ENCODE results near the gene TBL1X. TPM values are rescaled to one million over a fixed set of nuclear protein-coding genes. Genes with fewer than 3 reads are reported as not detected.

TBL1X gene
- polyA plus RNA-seq, 3 donors: 12.5 to 19.5 (median 13.8) TPM

DNA sequence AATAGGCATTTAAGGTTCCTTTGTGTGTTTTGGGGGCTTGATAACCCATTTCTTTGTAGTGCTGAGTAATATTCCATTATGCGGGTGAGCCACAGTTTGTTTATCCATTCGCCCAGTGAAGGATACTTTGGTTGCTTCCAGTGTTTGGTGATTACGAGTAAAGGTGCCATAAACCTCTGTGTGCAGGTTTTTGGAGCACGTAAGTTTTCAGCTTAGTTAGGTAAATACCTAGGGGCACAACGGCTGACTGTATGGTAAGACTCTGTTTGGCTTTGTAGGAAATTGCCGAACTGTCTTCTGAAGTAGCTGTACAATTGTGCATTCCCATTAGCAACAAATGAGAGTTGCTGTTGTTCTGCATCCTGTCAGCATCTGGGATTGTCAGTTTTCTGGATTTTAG is 3.8 kb upstream of the TBL1X start:
- peaks cover 34 to 57% of the 10 kb centered on the region in 2 donors for H3K4me1 ChIP-seq (ENCODE audit: control insufficient read depth in 1 of 2, insufficient read depth in 2 of 2, low read length in 2 of 2)
- DNase-seq: no peak
- Mint-ChIP-seq H3K4me1 (peaks cover 32% of the 10 kb centered on the region), H3K27ac (peak overlapping the region in 1 of 7 donors; percentile 19), H3K36me3 (no peaks in the 10 kb centered on the region), H3K9me3 (peaks cover 0 to 12% (median 9%) of the 10 kb centered on the region in 7 donors), H3K4me3 (no peak overlapping the region), H3K27me3 (ENCODE audit: low read depth in 3 of 3) (peaks cover 0 to 18% (median 1%) of the 10 kb centered on the region in 3 donors)
- H3K4me3 ChIP-seq (replicated peaks in 1 of 3; ENCODE audit: low read depth in 2 of 3, low read length in 3 of 3): no peak overlapping the region
- no peak overlapping the region for H3K27ac ChIP-seq (ENCODE audit: low read depth in 1 of 2, low read length in 2 of 2)
- TF ChIP-seq, protein P1, sequence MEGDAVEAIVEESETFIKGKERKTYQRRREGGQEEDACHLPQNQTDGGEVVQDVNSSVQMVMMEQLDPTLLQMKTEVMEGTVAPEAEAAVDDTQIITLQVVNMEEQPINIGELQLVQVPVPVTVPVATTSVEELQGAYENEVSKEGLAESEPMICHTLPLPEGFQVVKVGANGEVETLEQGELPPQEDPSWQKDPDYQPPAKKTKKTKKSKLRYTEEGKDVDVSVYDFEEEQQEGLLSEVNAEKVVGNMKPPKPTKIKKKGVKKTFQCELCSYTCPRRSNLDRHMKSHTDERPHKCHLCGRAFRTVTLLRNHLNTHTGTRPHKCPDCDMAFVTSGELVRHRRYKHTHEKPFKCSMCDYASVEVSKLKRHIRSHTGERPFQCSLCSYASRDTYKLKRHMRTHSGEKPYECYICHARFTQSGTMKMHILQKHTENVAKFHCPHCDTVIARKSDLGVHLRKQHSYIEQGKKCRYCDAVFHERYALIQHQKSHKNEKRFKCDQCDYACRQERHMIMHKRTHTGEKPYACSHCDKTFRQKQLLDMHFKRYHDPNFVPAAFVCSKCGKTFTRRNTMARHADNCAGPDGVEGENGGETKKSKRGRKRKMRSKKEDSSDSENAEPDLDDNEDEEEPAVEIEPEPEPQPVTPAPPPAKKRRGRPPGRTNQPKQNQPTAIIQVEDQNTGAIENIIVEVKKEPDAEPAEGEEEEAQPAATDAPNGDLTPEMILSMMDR (IDR thresholded peaks at IDR 0.05): no peak
- H3K79me2 ChIP-seq (ENCODE audit: insufficient read depth, low read length): peaks cover 5% of the 10 kb centered on the region
- no peak overlapping the region for H2AFZ ChIP-seq (ENCODE audit: insufficient read depth, low read depth, low read length, poor library complexity, severe bottlenecking)
- H3K27me3 ChIP-seq (ENCODE audit: control insufficient read depth in 2 of 2, insufficient read depth in 2 of 2, low read length in 2 of 2): peaks cover 0 to 7% of the 10 kb centered on the region in 2 donors
- intact Hi-C loops (cut with micrococcal nuclease): loop anchor here in 1 of 2 donors (10.0 kb wide), 1 partner anchor 214 kb away; no protein-coding TSS in a partner anchor
- no peaks in the 10 kb centered on the region for H3K36me3 ChIP-seq (replicated peaks in 1 of 2; ENCODE audit: control insufficient read depth in 1 of 2, insufficient read depth in 2 of 2, low read length in 2 of 2)
- H3K9ac ChIP-seq (ENCODE audit: insufficient read depth, low read length, poor library complexity, severe bottlenecking): no peak overlapping the region
- H3K9me3 ChIP-seq (replicated peaks in 1 of 2; ENCODE audit: control insufficient read depth in 1 of 2, insufficient read depth in 1 of 2, low read length in 2 of 2): no peaks in the 10 kb centered on the region
- H4K20me1 ChIP-seq (ENCODE audit: insufficient read depth, low read length): no peaks in the 10 kb centered on the region
- H3K4me2 ChIP-seq (replicated peaks; ENCODE audit: extremely low read depth, low read length, poor library complexity, severe bottlenecking): no peak overlapping the region
- 90% methylated on average over 2 of the region's 6 CpGs for WGBS (ENCODE audit: insufficient coverage)

DNA sequence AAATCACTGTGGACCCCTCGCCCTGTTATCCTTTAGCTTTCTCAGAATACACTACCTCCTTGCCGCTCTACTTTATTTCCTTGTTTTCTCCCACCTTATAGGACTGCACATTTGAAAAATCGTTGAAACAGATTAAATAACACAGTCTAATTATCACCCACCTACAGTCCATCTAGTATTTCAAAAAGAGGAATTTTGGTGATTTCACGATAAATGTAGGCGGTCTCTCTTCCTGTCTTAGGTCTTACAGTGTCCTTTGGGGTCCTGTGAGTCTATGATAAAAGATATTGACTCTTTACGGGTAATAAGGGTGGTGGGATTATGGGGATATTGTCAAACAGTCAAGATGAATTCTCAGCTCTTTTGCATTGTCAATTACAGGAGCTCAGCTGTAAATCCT is 2.4 kb upstream of the TBL1X start:
- DNase-seq: no peak
- TF ChIP-seq, protein P1 (IDR thresholded peaks at IDR 0.05): no peak
- Histone ChIP-seq H3K4me1 (ENCODE audit: control insufficient read depth in 1 of 2, insufficient read depth in 2 of 2, low read length in 2 of 2) (peaks cover 35 to 60% of the 10 kb centered on the region in 2 donors), H3K9me3 (replicated peaks in 1 of 2; ENCODE audit: control insufficient read depth in 1 of 2, insufficient read depth in 1 of 2, low read length in 2 of 2) (no peaks in the 10 kb centered on the region), H3K4me2 (replicated peaks; ENCODE audit: extremely low read depth, low read length, poor library complexity, severe bottlenecking) (peak overlapping the region; percentile 44), H3K27ac (ENCODE audit: low read depth in 1 of 2, low read length in 2 of 2) (no peak overlapping the region), H4K20me1 (ENCODE audit: insufficient read depth, low read length) (peaks cover 11% of the 10 kb centered on the region), H3K4me3 (replicated peaks in 1 of 3; ENCODE audit: low read depth in 2 of 3, low read length in 3 of 3) (peak overlapping the region in 1 of 3 experiments; percentile 71), H2AFZ (ENCODE audit: insufficient read depth, low read depth, low read length, poor library complexity, severe bottlenecking) (no peak overlapping the region), H3K27me3 (ENCODE audit: control insufficient read depth in 2 of 2, insufficient read depth in 2 of 2, low read length in 2 of 2) (peaks cover 0 to 19% of the 10 kb centered on the region in 2 donors), H3K79me2 (ENCODE audit: insufficient read depth, low read length) (peaks cover 19% of the 10 kb centered on the region), H3K9ac (ENCODE audit: insufficient read depth, low read length, poor library complexity, severe bottlenecking) (no peak overlapping the region), H3K36me3 (replicated peaks in 1 of 2; ENCODE audit: control insufficient read depth in 1 of 2, insufficient read depth in 2 of 2, low read length in 2 of 2) (no peaks in the 10 kb centered on the region)
- Mint-ChIP-seq H3K9me3 (peaks cover 0 to 14% (median 9%) of the 10 kb centered on the region in 7 donors), H3K27ac (peak overlapping the region in 6 of 7 donors; percentile 31 to 94 (median 88)), H3K27me3 (ENCODE audit: low read depth in 3 of 3) (peaks cover 0 to 26% (median 1%) of the 10 kb centered on the region in 3 donors), H3K4me3 (no peak overlapping the region), H3K4me1 (peaks cover 33% of the 10 kb centered on the region), H3K36me3 (peaks cover 2 to 4% of the 10 kb centered on the region in 2 donors)
- 71% methylated on average over 1 of the region's 6 CpGs for WGBS (ENCODE audit: insufficient coverage)
- intact Hi-C loops (cut with micrococcal nuclease): loop anchor here (2.0 to 10.0 kb wide), 2 partner anchors 120 to 212 kb away; no protein-coding TSS in a partner anchor
